ENCODE results near the gene UGT3A2.
"Not testable (repeated sequence)": the region's sequence is repeated elsewhere in the genome, so short reads cannot be mapped to it uniquely, and the experiment has no call there.

Gene UGT3A2

DNA sequence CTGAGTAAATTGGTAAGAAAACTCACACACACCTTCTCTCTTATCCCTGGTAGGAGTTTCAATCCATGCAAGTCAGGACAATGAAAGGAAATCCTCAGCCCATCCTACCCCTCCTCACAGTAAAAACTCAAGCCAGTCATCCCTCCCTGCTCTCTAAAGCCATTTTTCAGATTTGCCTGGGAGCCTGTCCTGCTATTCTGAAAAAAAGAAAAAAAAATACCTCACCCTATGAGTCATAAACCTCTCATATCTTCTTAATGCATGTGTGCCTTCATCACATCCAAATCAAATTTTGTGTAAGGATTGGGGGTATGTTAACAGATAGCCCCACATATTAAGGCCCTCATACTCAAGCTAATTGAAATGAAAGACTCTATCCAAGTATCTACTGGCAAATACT lies 14.1 kb downstream of the UGT3A2 start:
- DNase-seq: no peak

GRCh38 chr5:36049949-36050348 lies 16.7 kb downstream of the UGT3A2 start:
- DNase-seq: no peak

DNA sequence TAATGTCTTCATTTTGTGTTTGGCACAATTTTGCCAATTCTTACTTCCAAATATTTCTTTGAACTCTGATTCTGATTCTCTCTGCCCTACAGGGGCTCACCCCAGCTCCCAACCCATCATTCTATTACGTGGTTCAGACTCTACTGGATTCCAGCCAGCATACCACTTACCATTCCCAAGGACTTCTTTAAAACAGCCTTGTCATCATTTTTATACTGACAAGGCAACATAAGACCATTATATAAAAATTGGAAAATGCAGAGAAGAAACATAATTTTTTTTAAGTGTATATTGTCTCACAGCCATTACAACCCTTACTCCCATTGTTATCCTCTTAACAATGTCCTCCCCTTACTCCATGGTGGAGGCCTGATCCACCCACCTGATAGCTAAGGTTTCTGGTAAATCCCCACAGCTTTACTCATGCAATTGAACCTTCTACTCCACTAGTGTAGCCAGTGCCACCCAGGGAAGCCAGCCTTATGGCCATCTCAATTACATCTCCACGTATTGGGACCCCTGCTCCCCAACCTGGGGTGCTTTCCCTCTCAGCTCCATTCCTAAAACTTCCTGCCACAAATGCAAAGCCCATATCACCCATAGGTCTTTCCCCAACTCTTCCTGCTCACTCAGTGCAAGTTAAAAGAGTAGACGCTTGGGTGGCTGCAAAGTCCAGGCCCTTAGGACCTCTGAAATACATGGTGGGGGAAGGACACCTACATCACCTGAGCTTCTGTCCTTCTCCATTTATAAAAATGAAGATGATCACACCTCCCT lies 19.1 kb downstream of the UGT3A2 start:
- no peak for DNase-seq

- no peak for DNase-seq
Observed at GRCh38 chr5:36045895-36046294, 20.8 kb downstream of the UGT3A2 start.

GRCh38 chr5:36041537-36041845 lies 25.2 kb downstream of the UGT3A2 start:
- no peak for DNase-seq

- DNase-seq: no peak
Observed at GRCh38 chr5:36040651-36041536, 25.8 kb downstream of the UGT3A2 start.

DNA sequence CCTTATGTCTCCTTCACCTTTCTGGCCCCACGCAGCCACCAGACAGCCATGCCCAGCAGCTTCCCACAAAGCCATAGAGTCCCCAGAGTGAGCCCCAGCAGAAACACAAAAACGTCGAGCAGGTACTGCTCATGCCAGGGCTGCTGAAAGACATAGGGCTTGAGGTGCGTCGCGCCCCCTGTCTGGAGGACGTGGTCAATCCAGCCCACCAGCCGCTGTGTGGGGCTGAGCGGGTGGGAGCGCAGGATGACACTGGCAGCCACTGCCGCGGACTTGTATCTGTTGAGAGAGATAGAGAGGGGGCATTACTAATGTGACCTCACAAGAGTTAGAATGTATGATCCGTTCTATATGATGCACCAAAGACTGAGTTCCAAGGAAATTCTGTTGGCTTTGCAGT lies 31.0 kb downstream of the UGT3A2 start:
- no peak for DNase-seq

GRCh38 chr5:36034536-36035134 lies 32.0 kb downstream of the UGT3A2 start:
- DNase-seq: not testable (repeated sequence)

- DNase-seq: no peak
Observed at GRCh38 chr5:36033486-36033885, 33.2 kb downstream of the UGT3A2 start.

DNA sequence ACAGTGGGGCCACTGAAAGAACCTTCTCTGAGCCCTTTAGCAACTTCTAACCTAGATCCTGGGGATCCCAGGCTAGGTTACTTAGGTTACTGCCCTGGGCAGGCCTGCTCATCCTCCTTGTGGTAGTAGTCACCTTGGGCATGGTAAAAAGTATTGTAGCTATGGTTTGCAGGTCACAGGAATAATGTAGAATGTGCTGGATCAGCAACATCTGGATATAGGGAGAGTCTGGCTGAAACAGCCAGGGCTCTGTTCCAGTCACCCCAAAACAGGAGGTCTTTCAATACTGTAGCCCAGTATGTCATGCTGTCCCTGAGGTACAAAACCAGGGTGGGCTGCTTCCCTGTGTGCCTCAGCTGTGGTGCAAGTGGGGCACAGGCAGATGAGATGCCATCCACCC lies 33.6 kb downstream of the UGT3A2 start:
- no peak for DNase-seq

GRCh38 chr5:36031223-36031622 lies 35.5 kb downstream of the UGT3A2 start:
- DNase-seq: no peak

GRCh38 chr5:36029914-36030313 lies 36.8 kb downstream of the UGT3A2 start:
- no peak for DNase-seq

GRCh38 chr5:36028816-36029465 lies 37.7 kb downstream of the UGT3A2 start:
- DNase-seq: no peak

GRCh38 chr5:36027711-36028110 lies 39.0 kb downstream of the UGT3A2 start:
- no peak for DNase-seq

- no peak for DNase-seq
Observed at GRCh38 chr5:36026706-36027465, 39.8 kb downstream of the UGT3A2 start.

GRCh38 chr5:36022246-36022645 lies 44.4 kb downstream of the UGT3A2 start:
- not testable (repeated sequence) for DNase-seq

DNA sequence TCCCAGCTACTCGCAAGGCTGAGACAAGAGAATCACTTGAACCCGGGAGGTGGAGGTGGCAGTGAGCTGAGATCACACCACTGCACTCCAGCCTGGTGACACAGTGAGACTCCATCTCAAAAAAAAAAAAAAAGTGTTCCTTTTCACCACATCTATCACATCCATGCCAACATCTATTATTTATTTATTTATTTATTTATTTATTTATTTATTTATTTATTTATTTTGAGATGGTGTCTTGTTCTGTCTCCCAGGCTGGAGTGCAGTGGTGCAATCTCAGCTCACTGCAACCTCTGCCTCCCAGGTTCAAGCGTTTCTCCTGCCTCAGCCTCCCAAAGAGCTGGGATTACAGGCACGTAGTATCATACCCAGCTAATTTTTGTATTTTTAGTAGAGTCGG lies 47.1 kb downstream of the UGT3A2 start:
- DNase-seq: not testable (repeated sequence)

DNA sequence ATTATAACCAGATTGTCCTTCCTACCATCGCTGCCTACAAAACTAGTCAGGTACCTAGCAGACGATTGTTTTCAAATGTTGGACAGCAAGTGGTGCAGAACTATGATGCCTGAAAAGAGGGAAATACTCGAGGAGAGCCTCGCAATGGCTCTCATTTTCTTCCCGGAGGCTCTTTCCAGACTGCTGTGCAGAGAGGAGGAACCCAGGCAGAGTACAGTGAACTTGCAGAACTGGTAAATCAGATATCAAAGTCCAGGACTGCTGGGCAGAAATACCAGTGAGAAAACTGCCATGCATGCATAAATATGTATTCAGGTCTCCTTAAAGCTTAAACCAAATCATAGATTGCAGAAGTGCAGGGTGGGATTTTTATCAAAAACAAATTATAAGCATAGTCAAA lies 49.1 kb downstream of the UGT3A2 start:
- no peak for DNase-seq

- DNase-seq: no peak
Observed at GRCh38 chr5:36017004-36017403, 49.7 kb downstream of the UGT3A2 start.

GRCh38 chr5:36013182-36013581 lies 53.5 kb downstream of the UGT3A2 start:
- no peak for DNase-seq

- no peak for DNase-seq
Observed at GRCh38 chr5:36009698-36010097, 57.0 kb downstream of the UGT3A2 start.

- no peak for DNase-seq
Observed at GRCh38 chr5:36007366-36007765, 59.3 kb downstream of the UGT3A2 start.

- no peak for DNase-seq
Observed at GRCh38 chr5:36006163-36006562, 60.5 kb downstream of the UGT3A2 start.

Data from effector CD4-positive, alpha-beta T cell (primary cell).